ENCODE results near the gene SMIM1.
"Not testable (repeated sequence)": the region's sequence is repeated elsewhere in the genome, so short reads cannot be mapped to it uniquely, and the experiment has no call there.

The SMIM1 gene

GRCh38 chr1:3796215-3797061 lies 23.9 kb downstream of the SMIM1 start, which contains the start of gene LRRC47:
Gene LRRC47 (minus strand): TSS chr1:3796498. CDS start chr1:3796476, 22 bp downstream.
- DNase-seq (ENCODE audit: low read depth): peak; percentile 92

GRCh38 chr1:3799976-3800685 lies 27.6 kb downstream of the SMIM1 start:
- no peak for DNase-seq (ENCODE audit: low read depth)

DNA sequence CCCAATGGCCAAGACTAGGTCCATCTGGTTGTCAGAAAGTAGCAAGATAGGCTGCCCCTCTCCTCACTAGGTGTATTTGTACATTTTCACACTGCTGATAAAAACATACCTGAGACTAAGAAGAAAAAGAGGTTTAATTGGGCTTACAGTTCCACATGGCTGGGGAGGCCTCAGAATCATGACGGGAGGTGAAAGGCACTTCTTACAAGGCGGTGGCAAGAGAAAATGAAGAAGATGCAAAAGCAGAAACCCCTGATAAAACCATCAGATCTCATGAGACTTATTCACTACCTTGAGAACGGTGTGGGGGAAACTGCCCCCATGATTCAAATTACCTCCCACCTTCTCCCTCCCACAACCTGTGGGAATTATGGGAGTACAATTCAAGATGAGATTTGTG lies 28.2 kb downstream of the SMIM1 start:
- not testable (repeated sequence) for DNase-seq (ENCODE audit: low read depth)

- DNase-seq (ENCODE audit: low read depth): no peak
Measured at GRCh38 chr1:3803905-3804626, 31.5 kb downstream of the SMIM1 start.

- DNase-seq (ENCODE audit: low read depth): not testable (repeated sequence)
Measured at GRCh38 chr1:3804627-3804944, 32.0 kb downstream of the SMIM1 start.

DNA sequence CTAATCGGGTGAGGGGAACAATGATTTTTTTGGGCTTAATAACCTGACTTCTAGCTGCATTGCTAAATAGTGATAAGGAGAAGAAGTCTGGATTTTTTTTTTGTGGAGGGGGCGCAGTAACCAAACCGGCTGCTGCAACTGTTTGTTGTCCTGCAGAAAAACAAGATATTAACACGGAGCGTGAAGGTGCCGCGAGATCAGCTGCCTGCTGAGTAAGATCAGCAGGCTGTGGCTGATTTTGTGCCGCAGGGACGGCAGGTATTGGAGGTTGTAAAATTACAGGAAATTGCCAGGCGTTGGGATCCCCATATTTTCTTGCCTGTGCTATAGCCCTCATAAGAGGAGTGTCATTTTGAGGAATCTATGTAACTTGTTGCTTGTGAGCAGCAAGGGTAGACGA lies 32.5 kb downstream of the SMIM1 start:
- DNase-seq (ENCODE audit: low read depth): no peak

GRCh38 chr1:3807769-3808168 lies 35.2 kb downstream of the SMIM1 start:
- no peak for DNase-seq (ENCODE audit: low read depth)

DNA sequence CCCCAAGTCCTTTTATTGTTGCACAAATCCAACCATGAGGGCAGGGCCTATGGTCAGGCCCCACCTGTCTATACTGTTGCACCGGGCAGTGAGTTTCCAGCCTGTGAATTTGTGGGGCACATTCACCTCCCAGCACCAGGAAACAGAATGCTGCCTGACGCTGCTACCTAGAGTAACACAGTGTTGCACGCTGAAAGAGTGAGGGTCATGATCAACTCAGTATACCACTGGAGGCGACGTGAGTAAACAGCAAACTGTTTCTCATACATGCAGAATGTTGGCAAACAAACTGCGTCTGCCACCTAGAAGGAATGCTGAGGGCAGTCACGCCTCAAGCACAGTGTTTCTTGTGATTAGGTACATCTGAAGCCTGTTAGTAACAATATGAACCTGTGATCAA lies 37.1 kb downstream of the SMIM1 start:
- DNase-seq (ENCODE audit: low read depth): no peak

DNA sequence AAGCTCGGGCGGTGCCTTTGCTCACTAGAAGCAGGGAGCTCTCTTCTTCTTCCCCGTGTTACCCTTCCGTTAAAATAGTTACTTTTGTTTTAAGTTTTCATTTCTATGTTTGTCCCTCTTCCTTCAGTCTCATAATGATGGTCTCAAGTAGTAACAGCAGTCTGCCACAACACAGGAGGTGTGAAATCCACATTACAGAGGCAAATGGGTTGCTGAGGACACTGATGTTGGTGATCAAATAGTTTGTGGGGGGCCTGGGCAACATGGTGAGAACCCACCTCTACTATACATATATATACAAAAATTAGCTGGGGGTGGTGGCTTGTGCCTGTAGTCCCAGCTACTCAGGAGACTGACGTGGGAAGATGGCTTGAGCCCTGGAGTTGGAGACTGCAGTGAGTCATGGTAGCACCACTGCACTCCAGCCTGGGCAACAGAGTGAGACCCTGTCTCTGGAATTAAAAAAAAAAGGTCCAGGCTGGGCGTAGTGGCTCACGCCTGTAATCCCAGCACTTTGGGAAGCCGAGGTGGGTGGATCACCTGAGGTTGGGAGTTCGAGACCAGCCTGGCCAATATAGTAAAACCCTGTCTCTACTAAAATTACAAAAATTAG lies 37.7 kb downstream of the SMIM1 start:
- DNase-seq (ENCODE audit: low read depth): not testable (repeated sequence)

- DNase-seq (ENCODE audit: low read depth): no peak
Measured at GRCh38 chr1:3811595-3811911, 39.0 kb downstream of the SMIM1 start.

- no peak for DNase-seq (ENCODE audit: low read depth)
Measured at GRCh38 chr1:3814065-3814464, 41.5 kb downstream of the SMIM1 start.

- no peak for DNase-seq (ENCODE audit: low read depth)
Measured at GRCh38 chr1:3814771-3815561, 42.4 kb downstream of the SMIM1 start.

- no peak for DNase-seq (ENCODE audit: low read depth)
Measured at GRCh38 chr1:3816331-3817137, 44.0 kb downstream of the SMIM1 start.

DNA sequence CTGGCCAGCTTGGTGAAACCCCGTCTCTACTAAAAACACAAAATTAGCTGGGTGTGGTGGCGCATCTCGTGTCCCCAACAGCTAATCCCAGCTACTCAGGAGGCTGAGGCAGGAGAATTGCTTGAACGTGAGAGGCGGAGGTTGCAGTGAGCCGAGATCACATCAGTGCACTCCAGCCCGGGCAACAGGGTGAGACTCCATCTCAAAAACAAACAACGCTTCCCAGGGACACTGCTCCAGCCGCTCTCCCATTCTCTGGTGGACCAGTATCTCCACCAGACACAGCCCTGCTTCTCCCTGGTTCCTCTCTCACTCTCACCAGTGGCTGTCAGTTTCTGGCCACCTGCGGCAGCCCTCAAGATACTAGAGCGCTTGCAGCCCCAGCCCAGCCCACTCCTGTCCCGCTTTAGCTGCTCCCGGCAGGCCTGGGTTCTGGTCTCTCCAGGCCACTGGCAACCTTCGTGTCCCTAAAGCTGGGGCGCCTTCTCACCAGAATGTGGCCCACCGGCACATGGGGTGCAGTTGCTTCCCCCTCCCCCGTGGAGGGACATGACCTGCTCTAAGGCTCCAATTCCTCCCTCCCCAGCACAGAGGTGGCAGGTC lies 44.7 kb downstream of the SMIM1 start:
- no peak for DNase-seq (ENCODE audit: low read depth)

- DNase-seq (ENCODE audit: low read depth): no peak
Measured at GRCh38 chr1:3817821-3818597, 45.5 kb downstream of the SMIM1 start.

DNA sequence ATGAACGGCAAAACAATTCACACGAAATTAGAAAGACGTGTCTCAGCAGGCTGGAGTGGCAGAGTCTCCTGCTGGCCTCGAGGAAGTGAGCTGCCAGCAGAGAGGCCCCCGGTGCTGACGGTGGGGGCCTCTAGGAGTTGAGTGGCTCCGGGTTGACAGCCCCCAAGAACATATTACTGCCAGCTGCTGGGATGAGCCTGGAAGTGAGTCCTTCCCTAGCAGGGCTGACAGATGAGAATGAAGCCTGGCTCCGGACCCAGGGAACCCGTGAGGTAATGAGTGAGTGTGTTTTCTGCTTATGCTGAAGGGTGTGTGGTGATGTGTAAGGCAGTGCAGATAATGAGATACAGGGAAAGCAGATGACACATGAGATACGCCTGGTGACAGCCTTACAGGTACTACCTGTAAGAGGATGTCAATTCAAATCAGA lies 47.2 kb downstream of the SMIM1 start:
- DNase-seq (ENCODE audit: low read depth): no peak

GRCh38 chr1:3820316-3820715 lies 47.8 kb downstream of the SMIM1 start:
- no peak for DNase-seq (ENCODE audit: low read depth)

DNA sequence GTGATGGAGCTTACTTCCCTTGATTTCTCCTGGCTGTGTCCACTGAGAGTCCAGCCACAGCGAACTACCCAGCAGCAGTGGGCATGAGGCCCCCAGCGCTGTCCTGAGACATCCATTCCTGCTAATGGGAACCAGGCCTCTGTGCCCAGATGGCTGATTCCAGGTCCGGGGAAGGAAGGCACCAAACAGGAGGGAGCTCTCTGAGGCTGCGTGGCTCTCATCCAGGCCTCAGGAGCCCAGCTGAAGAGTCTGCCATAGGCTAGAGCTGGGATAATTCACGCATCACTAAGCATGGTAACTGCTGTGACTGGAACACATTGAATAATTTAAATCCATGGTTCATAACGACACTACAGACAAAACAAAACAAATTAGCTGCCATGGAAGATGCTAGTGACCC lies 48.5 kb downstream of the SMIM1 start:
- DNase-seq (ENCODE audit: low read depth): no peak

DNA sequence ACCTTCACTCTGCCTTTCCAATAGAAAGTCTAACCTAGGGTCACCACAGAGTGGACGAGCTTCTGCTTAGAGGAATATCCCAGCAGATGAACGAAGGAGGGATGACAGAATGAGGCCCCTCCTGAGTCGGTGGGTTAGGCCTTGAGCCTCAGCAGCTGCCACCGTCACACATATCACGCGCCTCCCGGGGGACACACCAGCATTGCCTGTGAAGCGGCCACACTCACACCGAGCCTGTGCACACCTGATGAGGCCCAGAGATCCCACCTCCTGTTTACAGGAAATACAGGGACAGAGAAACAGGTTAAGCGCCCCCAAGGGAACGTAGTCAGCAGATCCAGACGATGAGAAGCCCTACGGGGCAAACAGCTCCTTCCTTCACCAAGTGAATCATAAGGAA lies 48.9 kb downstream of the SMIM1 start:
- no peak for DNase-seq (ENCODE audit: low read depth)

DNA sequence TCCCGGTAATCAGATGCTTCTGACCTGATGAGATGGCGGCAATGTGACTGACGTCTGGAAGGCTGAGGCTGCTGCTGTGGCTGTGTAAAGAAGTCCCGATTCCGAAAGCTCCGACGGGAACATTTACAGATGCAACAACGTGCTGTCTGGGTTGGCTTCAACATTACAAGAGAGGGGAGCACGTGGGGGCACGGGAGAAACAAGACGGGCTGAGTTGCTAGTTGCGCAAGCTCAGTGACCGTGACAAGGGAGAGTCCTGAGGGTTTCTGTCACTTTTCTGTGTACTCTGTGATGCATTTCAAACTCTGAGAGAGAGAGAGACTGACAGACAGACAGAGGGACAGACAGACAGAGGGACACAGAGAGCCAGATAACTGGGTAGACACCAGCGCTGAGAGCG lies 49.4 kb downstream of the SMIM1 start:
- DNase-seq (ENCODE audit: low read depth): no peak
